ENCODE measurements around the gene KRTAP10-11. TPM values are rescaled to one million over a fixed set of nuclear protein-coding genes. Genes with fewer than 3 reads are reported as not detected.
"Not testable (repeated sequence)": the region's sequence is repeated elsewhere in the genome, so short reads cannot be mapped to it uniquely, and the experiment has no call there.

The KRTAP10-11 gene
- total and polyA plus RNA-seq, 2 donors (not counting 1 experiment from before 2014, with no cell fraction given) = not detected

GRCh38 chr21:44687671-44688070, 41.5 kb downstream of the KRTAP10-11 start:
- H3K36me3 ChIP-seq (replicated peaks in 1 of 2; ENCODE audit: control extremely low read depth in 1 of 2, control insufficient read depth in 1 of 2, extremely low read depth in 1 of 2, insufficient read depth in 2 of 2, low read length in 1 of 2) = no peaks in the 10 kb centered on the region
- no peak overlapping the region for H3K4me3 Mint-ChIP-seq
- no peaks in the 10 kb centered on the region for H3K4me1 Mint-ChIP-seq
- CTCF ChIA-PET = no interaction called here
- peaks cover 44% of the 10 kb centered on the region for H3K27me3 Mint-ChIP-seq
- H3K9ac ChIP-seq (ENCODE audit: low read length) = no peak overlapping the region
- no peak overlapping the region for H2AFZ ChIP-seq (ENCODE audit: insufficient read depth, low read depth, low read length, poor library complexity, severe bottlenecking)
- H3K4me3 ChIP-seq (ENCODE audit: control extremely low read depth in 1 of 5, extremely low read depth in 1 of 5, insufficient read depth in 1 of 5, low read depth in 2 of 5, low read length in 4 of 5) = no peak overlapping the region
- POLR2A ChIA-PET = no interaction called here
- H3K4me2 ChIP-seq (replicated peaks; ENCODE audit: low read depth, low read length, poor library complexity, severe bottlenecking) = no peak overlapping the region
- H3K9me3 Mint-ChIP-seq (ENCODE audit: insufficient read depth) = peaks cover 5% of the 10 kb centered on the region
- WGBS (ENCODE audit: insufficient coverage) = 86% methylated on average over 4 of the region's 11 CpGs
- no peaks in the 10 kb centered on the region for H3K79me2 ChIP-seq (ENCODE audit: control insufficient read depth, insufficient read depth, low read length)
- H3K27ac Mint-ChIP-seq = no peak overlapping the region
- TF ChIP-seq CTCF (IDR thresholded peaks at IDR 0.05) (no peak), EZH2 (IDR thresholded peaks at IDR 0.05; ENCODE audit: borderline replicate concordance, insufficient read depth, low read depth, low read length, poor library complexity, severe bottlenecking) (no peak)
- DNase-seq = no peak
- H3K27me3 ChIP-seq (replicated peaks in 1 of 4; ENCODE audit: control extremely low read depth in 1 of 4, control insufficient read depth in 3 of 4, insufficient read depth in 4 of 4, low read length in 3 of 4) = peaks cover 0 to 14% (median 0%) of the 10 kb centered on the region in 4 experiments
- intact Hi-C loops (cut with micrococcal nuclease) = no loop called here
- no peak overlapping the region for H3K27ac ChIP-seq (ENCODE audit: low read length in 2 of 2)
- peaks cover 0 to 4% (median 3%) of the 10 kb centered on the region in 3 donors for H3K9me3 ChIP-seq (ENCODE audit: control extremely low read depth in 1 of 3, control insufficient read depth in 2 of 3, insufficient read depth in 1 of 3, low read length in 2 of 3)
- no peaks in the 10 kb centered on the region for H4K20me1 ChIP-seq (ENCODE audit: control insufficient read depth, insufficient read depth, low read length, poor library complexity, severe bottlenecking)
- no peak for ATAC-seq (ENCODE audit: low read depth)
- H3K4me1 ChIP-seq (ENCODE audit: control insufficient read depth in 2 of 2, insufficient read depth in 2 of 2, low read length in 2 of 2) = no peaks in the 10 kb centered on the region

GRCh38 chr21:44689740-44690139, 43.5 kb downstream of the KRTAP10-11 start:
- POLR2A ChIA-PET; H3K4me2 ChIP-seq (replicated peaks; ENCODE audit: low read depth, low read length, poor library complexity, severe bottlenecking); H3K36me3 ChIP-seq (replicated peaks in 1 of 2; ENCODE audit: control extremely low read depth in 1 of 2, control insufficient read depth in 1 of 2, extremely low read depth in 1 of 2, insufficient read depth in 2 of 2, low read length in 1 of 2); intact Hi-C loops (cut with micrococcal nuclease); H3K4me3 Mint-ChIP-seq; H4K20me1 ChIP-seq (ENCODE audit: control insufficient read depth, insufficient read depth, low read length, poor library complexity, severe bottlenecking); H3K79me2 ChIP-seq (ENCODE audit: control insufficient read depth, insufficient read depth, low read length); H3K4me1 Mint-ChIP-seq; H3K4me1 ChIP-seq (ENCODE audit: control insufficient read depth in 2 of 2, insufficient read depth in 2 of 2, low read length in 2 of 2); H3K27ac Mint-ChIP-seq; CTCF ChIA-PET; H3K9me3 ChIP-seq (ENCODE audit: control extremely low read depth in 1 of 3, control insufficient read depth in 2 of 3, insufficient read depth in 1 of 3, low read length in 2 of 3); ATAC-seq (ENCODE audit: low read depth); H2AFZ ChIP-seq (ENCODE audit: insufficient read depth, low read depth, low read length, poor library complexity, severe bottlenecking); H3K9ac ChIP-seq (ENCODE audit: low read length); DNase-seq; H3K27ac ChIP-seq (ENCODE audit: low read length in 2 of 2); H3K4me3 ChIP-seq (ENCODE audit: control extremely low read depth in 1 of 5, extremely low read depth in 1 of 5, insufficient read depth in 1 of 5, low read depth in 2 of 5, low read length in 4 of 5): not testable (repeated sequence)
- 94% methylated on average over 2 of the region's 3 CpGs for WGBS (ENCODE audit: insufficient coverage)
- peaks cover 44% of the 10 kb centered on the region for H3K27me3 Mint-ChIP-seq
- peaks cover 12% of the 10 kb centered on the region for H3K9me3 Mint-ChIP-seq (ENCODE audit: insufficient read depth)
- peaks cover 0 to 10% (median 0%) of the 10 kb centered on the region in 4 experiments for H3K27me3 ChIP-seq (replicated peaks in 1 of 4; ENCODE audit: control extremely low read depth in 1 of 4, control insufficient read depth in 3 of 4, insufficient read depth in 4 of 4, low read length in 3 of 4)

Data from B cell (primary cell).